Fibroblast of skin of left quadriceps (primary cell): ENCODE data around the gene APAF1.
A peak's percentile ranks its signal among the peaks of the same experiment; 100 is the strongest.
"Not testable (repeated sequence)": the region's sequence is repeated elsewhere in the genome, so short reads cannot be mapped to it uniquely, and the experiment has no call there.

ENCODE experiments used
- DNase-seq, 2 experiments: peaks; one replicate each; pipeline ENCODE4 v3.0.0-alpha.2; 2013; ENCODE audit warnings: low read depth in 2 of 2

Gene APAF1

DNA sequence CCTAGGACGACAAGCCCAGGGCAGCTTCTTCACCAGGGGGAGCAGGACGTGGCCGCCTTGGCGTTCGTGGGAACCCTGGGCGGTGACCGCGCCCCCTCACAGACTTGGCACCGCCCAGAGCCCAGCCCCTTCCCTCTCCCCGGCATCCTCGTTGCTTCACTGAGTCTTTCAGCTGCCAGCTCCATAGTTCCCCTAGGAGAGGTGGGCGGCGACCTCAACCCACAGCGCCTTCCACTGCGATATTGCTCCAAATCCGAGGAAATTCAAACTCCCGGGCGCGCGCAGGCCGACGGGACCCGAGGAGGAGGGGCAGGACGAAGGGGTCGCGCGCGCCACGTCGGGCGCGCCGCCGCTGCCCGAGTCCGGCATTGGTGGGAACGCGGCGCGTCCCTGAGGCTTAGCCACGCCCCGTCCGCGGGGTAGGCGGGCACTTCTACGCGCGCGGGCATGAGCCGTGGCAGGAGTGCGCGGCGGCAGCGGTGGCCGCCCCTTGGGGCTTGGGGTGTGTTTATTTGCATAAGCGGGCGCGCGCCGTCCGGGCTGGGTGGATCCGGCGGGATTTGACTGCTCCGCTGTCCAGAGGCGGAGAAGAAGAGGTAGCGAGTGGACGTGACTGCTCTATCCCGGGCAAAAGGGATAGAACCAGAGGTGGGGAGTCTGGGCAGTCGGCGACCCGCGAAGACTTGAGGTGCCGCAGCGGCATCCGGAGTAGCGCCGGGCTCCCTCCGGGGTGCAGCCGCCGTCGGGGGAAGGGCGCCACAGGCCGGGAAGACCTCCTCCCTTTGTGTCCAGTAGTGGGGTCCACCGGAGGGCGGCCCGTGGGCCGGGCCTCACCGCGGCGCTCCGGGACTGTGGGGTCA, at the start of gene APAF1, which contains the start of gene IKBIP:
Gene APAF1 (plus strand): TSS at position 579 of the 860 bp plus-strand sequence. CDS start 3,070 bp downstream, outside the sequence.
Gene IKBIP (minus strand): TSS at position 77 of the 860 bp plus-strand sequence. CDS start 87 bp downstream, outside the sequence.
- peak; percentile 93 for DNase-seq

DNA sequence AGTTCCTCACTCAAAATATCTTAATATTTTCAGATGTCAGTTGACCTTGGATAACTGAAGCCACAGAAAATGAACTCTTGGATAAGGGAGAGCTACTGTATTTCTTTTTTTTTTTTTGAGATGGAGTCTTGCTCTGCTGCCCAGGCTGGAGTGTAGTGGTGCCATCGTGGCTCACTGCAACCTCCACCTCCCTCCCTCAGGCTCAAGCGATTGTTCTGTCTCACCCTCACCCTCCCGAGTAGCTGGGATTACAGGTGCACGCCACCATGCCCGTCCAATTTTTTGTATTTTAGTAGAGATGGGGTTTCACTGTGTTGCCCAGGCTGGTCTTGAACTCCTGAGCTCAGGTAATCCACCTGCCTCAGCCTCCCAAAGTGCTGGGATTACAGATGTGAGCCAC, 47.8 kb upstream of the APAF1 start:
- DNase-seq = not testable (repeated sequence)

- no peak for DNase-seq
Observed at GRCh38 chr12:98601924-98602323, 43.2 kb upstream of the APAF1 start.

DNA sequence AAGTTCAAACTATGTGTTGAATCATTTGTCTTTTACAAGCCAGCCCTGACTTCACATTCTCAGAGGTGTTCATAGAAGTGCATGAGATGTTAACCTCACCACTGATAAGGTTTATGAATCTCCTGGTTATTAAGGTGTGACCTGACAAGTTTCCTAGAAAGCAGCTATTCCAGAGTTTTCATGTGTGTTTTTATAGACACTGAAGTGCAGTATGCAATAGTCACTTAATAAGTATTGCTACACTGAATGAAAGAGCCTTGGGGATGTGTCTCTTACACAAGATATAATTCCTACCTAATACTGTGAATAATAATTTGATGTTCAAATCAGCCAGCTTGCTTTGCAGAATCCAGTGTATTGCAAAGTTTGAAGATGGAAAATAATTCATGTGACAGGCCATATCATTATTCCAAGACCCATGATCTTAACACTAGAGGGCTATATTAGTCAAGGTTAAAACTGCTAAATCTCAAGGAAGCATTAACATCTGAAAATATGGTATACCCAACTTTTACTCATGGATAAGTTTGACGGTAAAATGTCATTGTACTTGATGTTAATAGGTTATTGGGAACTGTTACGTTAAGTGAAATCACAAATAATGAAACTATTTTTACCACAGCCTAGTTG, 38.6 kb upstream of the APAF1 start:
- DNase-seq = no peak

- no peak for DNase-seq
Observed at GRCh38 chr12:98610596-98610995, 34.5 kb upstream of the APAF1 start.

DNA sequence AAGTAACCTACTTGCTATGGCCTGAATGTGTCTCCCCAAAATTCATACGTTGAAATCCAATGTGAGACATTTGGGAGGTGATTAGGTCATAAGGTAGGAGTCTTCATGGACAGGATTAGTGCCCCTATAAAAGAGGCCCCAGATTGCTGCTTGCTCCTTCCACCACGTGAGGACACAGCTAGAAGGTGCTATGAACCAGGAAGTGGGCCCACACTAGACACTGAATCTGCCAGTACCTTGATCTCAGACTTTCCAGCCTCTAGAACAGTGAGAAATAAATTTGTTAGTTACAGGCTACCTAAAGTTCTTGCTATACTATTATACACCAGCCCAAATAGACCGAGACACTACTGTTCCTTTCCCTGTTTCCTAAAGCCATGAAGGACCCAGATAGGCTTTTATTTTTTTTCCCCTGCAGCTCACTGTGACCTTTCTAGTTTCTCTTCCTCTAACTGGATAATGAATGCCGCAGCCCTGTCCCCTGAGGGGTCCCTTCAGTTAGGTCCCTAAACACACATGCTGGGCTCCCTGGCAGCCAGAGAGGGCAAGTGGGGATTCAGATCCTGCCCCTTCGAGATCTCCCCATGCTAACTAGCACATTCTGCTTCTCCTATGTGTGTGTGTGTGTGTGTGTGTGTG, 32.3 kb upstream of the APAF1 start:
- no peak for DNase-seq

DNA sequence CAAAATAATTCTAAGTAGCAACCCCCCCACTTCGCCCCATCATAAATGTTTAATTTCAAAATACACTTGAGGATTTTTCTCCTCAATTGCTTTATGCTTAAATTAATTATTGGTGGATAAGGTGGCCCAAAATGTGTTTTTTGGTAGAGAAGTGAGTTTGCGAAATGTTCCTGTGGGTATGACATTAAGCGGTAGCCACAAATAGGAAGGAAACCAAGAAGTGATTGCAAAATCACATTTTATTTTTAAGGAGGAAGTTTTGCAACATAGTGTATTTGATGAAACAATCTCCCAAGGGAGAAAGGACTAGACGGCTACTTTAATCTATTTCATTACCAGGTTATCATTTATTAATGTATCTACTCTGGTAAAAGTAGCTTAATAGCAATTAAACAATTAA, 26.1 kb upstream of the APAF1 start:
- DNase-seq = peak; percentile 20 to 33

DNA sequence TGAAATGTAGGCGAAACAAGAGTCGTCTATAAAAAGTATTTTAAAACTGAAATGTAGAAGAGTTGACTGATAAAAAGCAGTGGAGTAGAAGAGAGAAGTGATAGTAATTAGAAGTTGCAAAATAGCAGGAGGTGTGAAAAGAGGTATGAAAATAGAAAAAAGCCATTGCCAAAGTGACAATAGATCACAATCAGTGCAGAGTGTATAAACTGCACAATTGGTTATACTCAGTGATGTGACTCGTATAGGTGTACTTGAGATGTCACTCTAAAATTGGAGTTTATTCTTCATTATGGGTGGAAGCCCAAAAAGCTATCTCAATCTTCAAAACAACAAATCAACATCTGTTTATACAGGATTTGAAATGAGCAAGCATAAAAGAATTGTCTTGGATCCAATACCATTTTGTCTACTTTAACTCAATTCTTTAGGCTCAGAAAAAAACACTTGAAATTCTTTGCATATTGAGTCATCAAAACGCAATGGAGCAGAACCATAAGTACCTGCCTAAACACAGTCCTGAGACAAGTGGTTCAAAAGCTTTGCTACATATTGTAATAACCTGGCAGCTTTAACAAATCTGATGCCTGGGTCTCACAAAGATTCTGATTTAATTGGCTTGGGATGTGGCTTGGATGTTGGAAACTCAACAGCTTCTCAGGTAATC, 9.3 kb upstream of the APAF1 start:
- DNase-seq = peak; percentile 31 to 40

DNA sequence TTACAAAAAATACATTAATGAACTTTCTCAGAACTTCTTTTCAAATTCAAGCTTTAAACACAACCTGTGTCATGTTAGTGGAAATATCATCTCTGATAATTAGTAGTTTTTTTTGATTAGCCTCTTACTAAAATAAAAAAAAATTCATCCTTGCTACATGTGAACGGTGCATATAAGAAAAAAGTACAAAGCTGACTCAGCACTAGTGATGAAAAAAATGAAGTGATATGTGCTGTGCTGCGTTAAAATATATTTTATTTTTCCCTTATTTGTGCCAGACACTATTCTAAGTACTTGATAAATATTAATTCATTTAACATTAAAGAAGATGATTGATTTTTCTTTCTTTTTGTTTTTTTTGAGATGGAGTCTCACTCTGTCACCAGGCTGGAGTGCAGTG, 8.0 kb upstream of the APAF1 start:
- no peak for DNase-seq

DNA sequence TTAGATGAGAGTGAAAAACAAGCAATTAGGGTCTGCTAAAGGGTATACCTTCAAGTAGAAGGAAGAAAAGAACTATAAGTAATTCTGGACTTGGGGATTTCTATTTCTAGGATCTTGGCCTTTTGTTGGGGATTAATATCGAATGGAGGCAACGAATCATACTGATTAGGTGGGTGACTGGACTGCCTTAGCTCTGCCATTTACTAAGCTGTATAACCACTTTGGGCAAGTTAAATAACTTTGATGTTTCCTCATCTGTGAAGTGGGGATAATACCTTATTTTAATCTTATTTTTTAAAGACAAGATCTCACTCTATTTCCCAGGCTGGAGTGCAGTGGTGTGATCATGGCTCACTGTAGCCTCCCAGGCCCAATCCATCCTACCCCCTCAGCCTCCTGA, 7.1 kb upstream of the APAF1 start:
- no peak for DNase-seq

- no peak for DNase-seq
Observed at GRCh38 chr12:98639491-98639890, 5.6 kb upstream of the APAF1 start.

- not testable (repeated sequence) for DNase-seq
Observed at GRCh38 chr12:98642801-98643200, 2.3 kb upstream of the APAF1 start.

DNA sequence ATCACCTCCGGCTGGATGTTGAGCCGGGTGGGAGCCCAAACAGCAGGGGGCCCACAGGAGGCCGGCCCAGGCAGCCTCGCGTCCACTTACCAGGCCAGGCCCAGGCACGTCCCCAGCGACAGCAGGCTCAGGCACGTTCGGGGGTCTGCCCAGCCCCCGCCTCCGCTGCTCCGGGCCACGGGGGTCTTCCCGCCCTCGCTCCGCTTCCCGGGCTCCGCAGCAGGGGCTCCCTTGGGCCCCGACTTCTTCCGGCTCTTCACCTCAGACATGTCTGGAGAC, 718 bp upstream of the APAF1 start:
- peak in 1 of 2 experiments; percentile 4 for DNase-seq

GRCh38 chr12:98645572-98646067, 530 bp downstream of the APAF1 start:
- DNase-seq = no peak

DNA sequence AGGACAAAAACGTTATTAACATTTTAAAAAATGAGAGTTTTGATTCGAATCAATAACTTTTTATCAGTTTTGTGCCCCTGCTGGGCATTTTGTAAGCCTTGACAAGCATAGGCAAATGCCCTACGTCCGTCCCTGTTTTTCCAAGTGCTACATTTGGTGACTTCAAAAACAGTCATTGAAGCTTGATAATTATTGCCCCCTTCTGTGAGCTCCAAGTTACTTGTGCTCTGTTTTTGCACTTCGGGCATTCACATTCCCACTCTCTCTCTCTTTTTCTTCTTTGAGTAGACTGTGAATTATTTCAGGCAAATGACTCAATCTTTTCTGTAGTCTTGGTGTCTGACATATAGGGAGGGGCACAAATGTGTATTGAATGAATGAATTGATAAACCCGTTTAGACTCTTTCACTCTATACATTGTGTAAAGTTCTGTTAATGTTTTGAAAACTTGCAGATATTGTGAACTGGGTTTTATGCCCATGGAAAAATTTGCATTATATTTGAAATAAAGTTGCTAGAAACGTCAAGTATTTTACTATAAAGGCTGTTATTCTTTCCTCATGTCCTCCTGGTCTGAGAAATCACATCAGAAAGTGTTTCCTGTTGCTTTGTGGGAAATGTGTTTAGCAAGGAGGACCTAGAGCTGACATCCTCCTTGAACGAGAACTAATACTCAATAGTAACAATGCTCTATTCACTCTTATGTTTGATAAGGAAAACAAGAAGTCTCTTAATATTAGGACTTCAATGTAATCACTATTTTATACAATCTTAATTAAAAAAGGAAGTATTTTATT, 1.4 kb downstream of the APAF1 start:
- DNase-seq = no peak

DNA sequence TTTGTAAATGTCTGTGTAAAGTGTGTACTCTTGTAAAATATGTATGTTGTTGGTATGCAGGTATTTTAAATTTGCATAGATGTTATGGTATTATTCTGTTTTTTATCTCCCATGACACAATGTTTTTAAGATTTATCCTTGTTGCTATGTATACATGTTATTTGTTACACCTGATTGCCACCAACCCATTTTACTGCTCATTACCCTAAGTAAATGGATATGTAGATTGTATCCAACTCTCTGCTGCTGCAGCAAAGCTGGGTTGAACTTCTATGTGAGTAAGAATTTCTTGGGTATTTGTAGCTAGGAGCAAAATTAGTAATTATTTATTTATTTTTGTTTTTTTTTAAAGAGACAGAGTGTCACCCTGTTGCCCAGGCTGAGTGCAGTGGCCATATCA, 6.2 kb downstream of the APAF1 start:
- DNase-seq = no peak

DNA sequence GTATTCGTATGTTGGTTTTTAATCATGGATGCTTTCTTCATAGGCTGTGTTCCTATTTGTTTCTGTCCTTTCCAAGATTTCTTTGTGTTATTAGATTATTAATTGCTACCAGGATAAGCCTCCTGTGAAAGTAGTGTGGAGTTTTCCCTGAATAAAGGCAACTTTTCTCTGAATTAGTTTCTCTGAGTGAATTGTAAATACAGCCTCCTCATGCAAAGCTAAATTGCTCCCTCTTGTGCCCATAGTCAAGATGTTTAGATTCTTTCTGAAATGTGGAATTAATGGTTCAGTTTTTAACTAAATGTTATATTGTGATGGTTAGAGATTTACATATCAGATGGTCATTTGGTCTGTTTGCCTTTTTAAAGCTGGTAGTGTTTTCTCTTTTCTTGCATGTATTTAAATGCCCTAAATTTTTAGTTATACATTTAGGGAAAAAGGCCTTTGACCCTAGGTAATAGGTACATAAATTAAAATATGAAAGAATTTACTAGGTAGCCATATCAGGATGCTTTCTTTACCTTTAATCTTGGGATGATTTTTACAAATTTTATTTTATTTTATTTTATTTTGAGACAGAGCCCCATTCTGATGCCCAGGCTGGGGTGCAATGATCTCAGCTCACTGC, 8.9 kb downstream of the APAF1 start:
- DNase-seq = peak in 1 of 2 experiments; percentile 32

GRCh38 chr12:98656289-98657101, 11.4 kb downstream of the APAF1 start:
- DNase-seq = no peak

DNA sequence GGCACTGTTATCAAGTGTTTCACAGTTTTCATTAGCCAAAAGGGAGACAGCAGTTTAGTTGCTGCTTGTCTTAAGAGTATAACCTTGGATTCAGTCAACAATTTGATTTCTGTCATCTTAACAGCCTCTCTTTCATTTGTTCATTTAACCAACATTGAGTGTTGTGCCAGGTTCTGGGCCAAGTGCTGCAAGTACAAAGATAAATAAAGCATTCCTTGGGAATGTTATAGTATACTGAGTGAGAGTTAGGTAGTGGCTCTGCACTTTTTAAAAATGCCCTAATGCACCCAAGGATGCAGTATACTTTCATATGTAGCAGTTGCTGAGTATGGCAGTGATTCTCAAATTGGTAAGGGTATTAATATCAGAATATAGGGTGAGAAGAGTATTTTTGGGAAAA, 15.4 kb downstream of the APAF1 start:
- DNase-seq = no peak

DNA sequence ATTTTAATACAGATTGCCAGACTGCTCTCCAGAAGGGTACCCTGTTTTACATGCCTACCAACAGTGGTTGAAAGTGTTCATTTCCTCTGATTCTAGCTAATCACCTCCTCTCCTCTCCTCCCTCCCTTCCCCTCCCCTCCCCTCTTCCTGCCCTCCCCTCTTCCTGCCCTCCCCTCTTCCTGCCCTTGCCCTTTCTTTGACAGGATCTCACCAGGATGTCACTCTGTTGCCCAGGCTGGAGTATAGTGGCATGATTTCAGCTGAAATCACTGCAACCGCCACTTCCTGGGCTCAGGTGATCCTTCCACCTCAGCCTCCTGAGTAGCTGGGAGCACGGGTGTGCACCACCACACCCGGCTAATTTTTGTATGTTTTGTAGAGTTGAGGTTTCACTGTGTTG, 24.7 kb downstream of the APAF1 start:
- DNase-seq = no peak
